Forelimb muscle (tissue), 1 donor: Measurements from ENCODE around the gene RNF225. TPM values are rescaled to one million over a fixed set of nuclear protein-coding genes. Genes with fewer than 3 reads are reported as not detected.
"Not testable (repeated sequence)": the region's sequence is repeated elsewhere in the genome, so short reads cannot be mapped to it uniquely, and the experiment has no call there.

Source experiments
- DNase-seq: peaks from one replicate; pipeline ENCODE4 v3.0.0-alpha.2; 2013; ENCODE audit warnings: low read depth
- polyA plus RNA-seq: library from polyadenylated mRNA; unstranded; fragments of 120-200 nt; gene quantifications from one replicate; pipeline ENCODE4 v1.2.1, GENCODE V29; 2013; ENCODE audit not compliant: insufficient read length

The RNF225 gene
- polyA plus RNA-seq, 1 donor = not detected

DNA sequence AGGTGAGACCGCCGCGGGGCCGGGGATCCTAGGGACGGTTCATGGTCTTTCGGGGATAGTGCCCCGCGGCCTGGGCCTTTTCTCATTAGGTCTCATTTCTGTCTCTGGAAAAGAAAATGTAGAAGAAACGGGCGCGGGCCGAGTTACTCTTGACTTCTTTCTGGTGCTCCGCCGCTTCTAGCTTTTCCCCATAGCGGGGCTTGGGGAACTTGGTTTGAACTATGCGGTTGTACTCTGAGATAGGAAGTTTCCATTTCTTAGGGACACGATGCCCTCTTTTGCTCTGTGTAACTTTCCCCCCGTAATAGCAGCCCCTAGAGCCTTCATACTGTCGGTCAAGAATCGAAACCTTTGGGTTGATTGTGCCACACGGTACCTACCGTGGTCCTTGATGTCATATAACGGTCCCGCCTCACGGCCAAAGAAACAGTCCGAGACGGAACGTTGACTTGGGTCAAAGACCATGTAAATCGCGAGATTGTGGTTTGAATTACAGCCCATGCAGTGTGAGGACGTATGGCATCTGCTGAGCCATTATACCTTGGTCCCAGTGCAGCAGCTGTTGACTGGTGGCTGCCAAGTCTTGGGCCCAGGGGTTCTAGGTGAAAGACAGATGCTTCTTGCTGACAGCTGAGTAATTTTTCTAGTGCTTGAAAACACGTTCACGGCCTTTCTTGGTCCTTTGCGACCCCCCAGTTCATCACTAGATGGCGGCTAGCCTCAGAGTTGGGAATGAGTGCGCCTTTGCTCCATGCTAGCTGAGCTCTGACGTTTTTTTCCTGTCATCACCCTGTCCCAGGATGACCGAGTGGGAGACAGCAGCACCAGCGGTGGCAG lies 7.9 kb upstream of the RNF225 start:
- no peak for DNase-seq

DNA sequence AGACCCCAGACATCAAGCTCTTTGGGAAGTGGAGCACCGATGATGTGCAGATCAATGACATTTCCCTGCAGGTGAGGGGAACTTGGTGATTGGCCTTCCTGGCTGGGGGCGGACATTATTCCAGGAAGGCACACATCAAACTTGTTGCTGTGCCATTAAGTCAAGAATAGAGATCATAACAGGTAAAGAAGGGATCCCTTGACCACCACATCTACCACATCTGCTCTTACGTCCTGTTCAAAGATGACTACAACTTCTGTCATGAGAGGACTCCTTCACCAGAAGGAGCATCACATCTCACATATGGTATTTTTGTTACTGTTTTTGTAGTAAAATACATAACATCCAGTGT lies 7.3 kb upstream of the RNF225 start:
- no peak for DNase-seq

DNA sequence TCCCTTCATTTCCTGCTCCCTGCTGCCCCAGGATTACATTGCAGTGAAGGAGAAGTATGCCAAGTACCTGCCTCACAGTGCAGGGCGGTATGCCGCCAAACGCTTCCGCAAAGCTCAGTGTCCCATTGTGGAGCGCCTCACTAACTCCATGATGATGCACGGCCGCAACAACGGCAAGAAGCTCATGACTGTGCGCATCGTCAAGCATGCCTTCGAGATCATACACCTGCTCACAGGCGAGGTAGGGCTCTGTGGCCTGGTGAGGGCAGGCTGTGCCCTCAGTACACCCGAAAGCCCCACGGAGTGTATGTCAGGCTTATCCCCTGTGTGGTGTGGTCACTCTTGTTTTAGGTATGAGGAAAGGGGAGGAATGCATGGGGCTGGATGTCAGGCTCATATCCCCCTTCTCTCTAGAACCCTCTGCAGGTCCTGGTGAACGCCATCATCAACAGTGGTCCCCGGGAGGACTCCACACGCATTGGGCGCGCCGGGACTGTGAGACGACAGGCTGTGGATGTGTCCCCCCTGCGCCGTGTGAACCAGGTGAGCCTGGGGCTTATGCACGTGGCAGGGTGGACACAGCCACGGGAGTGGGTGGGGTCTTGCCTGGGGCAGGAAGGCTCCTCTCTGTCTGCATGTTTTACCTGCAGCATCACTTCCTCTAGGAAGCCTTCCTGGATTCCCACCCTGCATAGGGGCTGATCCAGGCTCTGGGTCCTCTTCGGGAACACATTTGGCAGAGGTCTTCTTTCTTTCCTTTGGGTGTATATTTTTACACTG lies 2.3 kb upstream of the RNF225 start:
- no peak for DNase-seq

DNA sequence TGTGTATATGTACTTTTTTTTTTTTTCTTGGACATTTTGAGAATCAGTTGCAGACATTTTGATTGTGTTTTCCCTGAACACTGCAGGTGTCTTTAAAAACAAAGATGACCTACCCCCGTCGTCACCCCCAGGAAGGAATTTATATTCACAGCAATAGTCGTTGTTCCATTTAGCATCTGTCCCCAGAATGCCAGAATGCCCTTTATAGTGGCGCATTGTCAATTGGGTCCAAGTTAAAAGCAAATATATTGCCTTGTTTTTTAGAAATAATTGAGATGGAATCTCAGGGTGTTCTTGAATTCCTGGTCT lies 1.8 kb upstream of the RNF225 start:
- DNase-seq = no peak

DNA sequence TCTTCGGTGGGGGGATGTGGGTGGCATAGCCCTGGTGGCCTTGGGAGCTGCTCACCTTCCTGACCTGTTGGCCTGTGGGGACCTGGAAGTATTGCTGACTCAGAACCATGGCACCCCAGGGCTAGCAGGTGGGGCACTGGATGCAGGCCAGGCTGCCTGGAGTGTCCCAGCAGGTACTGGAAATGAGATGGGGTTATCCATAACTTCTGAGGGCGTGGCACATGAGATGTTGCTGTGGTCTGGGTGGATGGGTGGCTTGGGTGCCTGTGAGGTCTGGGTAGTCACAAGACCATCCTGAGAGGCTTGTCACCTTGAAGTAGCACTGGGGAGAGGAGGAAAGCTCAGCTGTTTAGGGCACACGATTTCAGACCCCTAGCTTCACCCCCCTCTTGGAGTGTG lies 636 bp upstream of the RNF225 start:
- DNase-seq = no peak

GRCh38 chr19:58395979-58396627 lies 647 bp downstream of the RNF225 start:
- no peak for DNase-seq

- no peak for DNase-seq
Measured at GRCh38 chr19:58396691-58397532, 1.5 kb downstream of the RNF225 start.

GRCh38 chr19:58397533-58398037 lies 2.1 kb downstream of the RNF225 start:
- DNase-seq = no peak

DNA sequence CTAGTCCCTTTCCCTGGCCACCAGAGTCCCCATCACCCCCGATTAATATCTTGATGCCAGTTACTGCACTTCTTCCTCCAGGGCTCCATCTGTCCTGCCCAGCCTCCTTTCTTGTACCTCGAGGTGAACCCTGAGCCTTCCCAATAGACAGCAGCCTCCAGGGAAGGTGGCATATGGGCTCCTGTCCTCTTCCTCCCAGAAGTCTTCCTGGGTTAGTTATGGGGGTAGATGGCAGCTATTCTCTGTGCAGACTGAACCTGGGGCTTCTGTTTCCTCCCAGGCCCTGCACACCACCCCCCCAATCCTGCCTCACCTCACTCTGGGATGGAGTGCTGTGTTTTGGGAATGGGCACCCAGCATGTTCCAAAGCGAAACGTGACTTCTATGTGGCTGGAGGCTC lies 2.6 kb downstream of the RNF225 start:
- DNase-seq = no peak

DNA sequence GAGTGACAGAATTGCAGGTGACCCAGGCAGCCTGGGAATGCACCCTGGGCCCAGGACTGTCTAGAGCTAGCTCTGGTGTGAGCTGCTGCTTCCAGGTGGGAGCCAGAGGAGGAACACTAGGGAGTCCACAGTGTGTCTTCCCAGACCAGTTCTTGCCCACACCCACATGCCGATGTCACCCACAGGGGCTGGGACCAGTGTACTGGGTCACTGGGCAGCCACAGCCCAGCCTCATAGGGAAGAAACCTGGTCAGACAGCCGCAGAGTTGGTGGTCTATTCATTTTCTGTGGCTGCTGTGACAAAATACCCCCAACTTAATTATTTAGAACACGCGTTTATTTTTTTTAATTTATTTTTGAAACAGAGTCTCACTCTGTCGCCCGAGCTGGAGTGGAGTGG lies 3.1 kb downstream of the RNF225 start:
- DNase-seq = no peak

- no peak for DNase-seq
Measured at GRCh38 chr19:58399903-58400302, 4.4 kb downstream of the RNF225 start.

- DNase-seq = no peak
Measured at GRCh38 chr19:58400316-58400915, 5.0 kb downstream of the RNF225 start.

DNA sequence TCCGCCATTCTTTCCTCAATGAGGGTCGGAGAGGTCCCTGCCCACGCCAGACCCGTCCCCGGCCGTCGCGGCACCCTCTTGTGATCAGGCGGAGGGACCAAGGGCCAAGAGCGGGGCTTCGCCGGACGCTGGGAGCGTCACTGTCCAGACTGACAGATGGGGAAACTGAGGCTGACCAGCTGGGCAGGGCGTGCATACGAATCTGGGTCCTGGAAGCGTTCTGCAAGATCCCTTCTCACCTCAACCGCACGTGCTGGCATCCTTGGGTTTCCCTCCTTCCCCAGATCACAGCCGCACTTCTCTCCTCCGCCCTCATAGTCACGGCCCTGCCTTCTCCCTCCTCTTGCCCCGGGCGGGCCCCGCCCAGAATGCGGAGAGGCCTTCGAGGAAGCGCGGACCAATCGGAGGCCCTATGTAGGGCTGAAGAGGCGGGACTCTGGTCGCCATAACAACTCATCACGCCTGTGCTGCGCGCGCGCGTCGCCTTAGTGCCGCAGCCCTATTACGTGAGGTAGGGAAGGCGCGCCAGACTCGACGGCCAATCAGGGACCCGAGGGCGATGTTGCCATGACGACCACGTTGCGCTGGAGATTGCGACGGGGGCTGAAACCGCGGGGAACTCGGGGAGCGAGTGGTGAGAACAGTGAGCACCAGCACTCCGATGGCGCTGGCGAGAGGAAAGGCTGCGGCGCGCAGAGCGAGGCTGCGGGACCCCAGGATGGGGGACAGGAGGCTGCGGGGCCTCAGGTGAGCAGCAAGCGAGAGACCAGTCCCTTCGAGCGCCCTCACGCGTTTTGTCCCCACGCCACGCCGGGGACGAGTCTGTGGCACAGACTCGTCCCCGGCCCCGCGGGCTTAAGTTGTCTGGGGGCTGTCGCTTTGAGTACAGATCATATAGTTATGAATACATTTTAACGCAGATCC lies 5.7 kb downstream of the RNF225 start:
- peak; percentile 96 for DNase-seq

- DNase-seq = no peak
Measured at GRCh38 chr19:58401840-58402421, 6.5 kb downstream of the RNF225 start.

GRCh38 chr19:58403920-58404478 lies 8.5 kb downstream of the RNF225 start:
- DNase-seq = not testable (repeated sequence)

- no peak for DNase-seq
Measured at GRCh38 chr19:58406818-58407657, 11.6 kb downstream of the RNF225 start.

DNA sequence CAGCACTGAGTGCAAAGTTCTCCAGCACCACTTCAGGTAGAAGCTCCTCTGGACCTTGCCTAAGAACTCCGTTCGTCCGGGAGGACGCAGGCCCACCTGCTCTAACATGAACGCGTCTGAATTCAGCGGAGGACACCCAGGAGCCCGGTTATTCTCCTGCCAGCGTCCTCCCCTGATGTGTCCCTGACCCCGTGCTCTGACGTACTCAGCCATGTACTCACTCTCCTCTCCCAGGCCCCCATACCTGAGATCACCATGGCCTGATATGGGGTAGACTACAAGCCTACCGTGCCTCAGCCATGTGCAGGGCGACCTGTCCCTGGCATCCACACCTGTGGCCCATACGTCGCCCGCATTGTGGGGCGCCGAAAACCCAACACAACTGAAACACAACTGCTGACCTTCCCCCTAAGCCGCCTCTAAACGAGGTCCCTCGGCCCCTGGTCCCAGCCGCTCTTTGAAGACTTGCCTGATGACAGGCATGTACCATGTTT lies 12.2 kb downstream of the RNF225 start:
- DNase-seq = no peak
